MM.1S (cell line): Measurements from ENCODE around the gene SMC6.

Experiments used
- CTCF ChIP-seq: fragments of 300-600 bp; sonication (generic); IDR thresholded peaks from 2 replicates; pipeline ENCODE4 v1.5.1; 2016; ENCODE audit warnings: antibody characterized with exemption, low read length, mixed read lengths
- EZH2phosphoT487 ChIP-seq: fragments of 300-600 bp; sonication (generic); IDR thresholded peaks from 2 replicates; pipeline ENCODE4 v1.6.1; 2018; ENCODE audit warnings: antibody characterized with exemption, low read length

- no peak for TF ChIP-seq CTCF
- no peak for TF ChIP-seq EZH2phosphoT487
Observed at GRCh38 chr2:17756668-17757067, 3.1 kb upstream of the SMC6 start.
